Transverse colon (tissue), 4 donors: ENCODE measurements around the gene NPFF. TPM values are rescaled to one million over a fixed set of nuclear protein-coding genes. Genes with fewer than 3 reads are reported as not detected.
A peak's percentile ranks its signal among the peaks of the same experiment; 100 is the strongest.
"Not testable (repeated sequence)": the region's sequence is repeated elsewhere in the genome, so short reads cannot be mapped to it uniquely, and the experiment has no call there.

ENCODE experiments used
- DNase-seq: peaks from one replicate; pipeline ENCODE4 v3.0.0-alpha.2; 2019
- H3K27ac ChIP-seq, 4 donors: fragments of 200-600 bp; sonication (generic); 2 replicates each; pipeline ENCODE4 v1.5.1; 2016 to 2018; ENCODE audit warnings: inconsistent platforms in 4 of 4
- H3K27me3 ChIP-seq: fragments of 200-600 bp; sonication (generic); 2 replicates; pipeline ENCODE4 v1.5.1; 2017; ENCODE audit warnings: inconsistent platforms
- H3K36me3 ChIP-seq, 4 donors: fragments of 200-600 bp; sonication (generic); 2 replicates each; pipeline ENCODE4 v1.5.1; 2017 to 2019; ENCODE audit warnings: inconsistent platforms in 4 of 4
- H3K4me1 ChIP-seq, 4 donors: fragments of 200-600 bp; sonication (generic); 2 replicates each; pipeline ENCODE4 v1.5.1; 2017 to 2020; ENCODE audit warnings: inconsistent platforms in 4 of 4
- H3K4me3 ChIP-seq, 4 donors: fragments of 200-600 bp; sonication (generic); 1 replicate in 1 of 4; 2 replicates in 3 of 4; pipeline versions ENCODE4 v1.5.1 to v1.6.1; 2017 to 2019; ENCODE audit warnings: inconsistent platforms in 4 of 4
- H3K9me3 ChIP-seq, 2 donors: fragments of 200-600 bp; sonication (generic); 2 replicates each; pipeline ENCODE4 v1.5.1; 2017 to 2019; ENCODE audit warnings: inconsistent platforms in 2 of 2
- CTCF ChIP-seq, 5 experiments: fragments of 200-600 bp in 3 of 5; fragments of 450-650 bp in 2 of 5; sonication (generic) in 3 of 5; IDR thresholded peaks; 1 replicate in 2 of 5; 2 replicates in 3 of 5; pipeline ENCODE4 v1.5.1; 2016 to 2017; ENCODE audit warnings: antibody characterized with exemption in 5 of 5, inconsistent platforms in 3 of 5, mild to moderate bottlenecking in 2 of 5, moderate library complexity in 1 of 5
- EP300 ChIP-seq: sonication (generic); formaldehyde crosslinking; IDR thresholded peaks from one replicate; pipeline ENCODE4 v1.6.1; 2017; ENCODE audit warnings: antibody characterized with exemption, low read depth
- POLR2A ChIP-seq: fragments of 450-650 bp; IDR thresholded peaks from one replicate; pipeline ENCODE4 v1.6.1; 2016; ENCODE audit warnings: antibody characterized with exemption, mild to moderate bottlenecking, moderate library complexity
- POLR2AphosphoS5 ChIP-seq, 3 donors: sonication (generic); formaldehyde crosslinking; IDR thresholded peaks; one replicate each; pipeline ENCODE4 v1.6.1; 2016; ENCODE audit warnings: antibody characterized with exemption in 3 of 3
- WGBS, 2 donors: methylation state at CpG; one replicate each; pipeline ENCODE4 v1.1.5; 2018; ENCODE audit warnings: low coverage in 1 of 2; 5-methylcytosine and 5-hydroxymethylcytosine counted together
- in situ Hi-C, 4 donors: fragments of 200-750 bp; cut with MboI; loops; one replicate each; pipeline versions ENCODE4 v1.15.0 to v1.15.1; 2017; ENCODE audit warnings: low sequenced_read_pairs in 3 of 4, low pct_ligation_motif_present in 1 of 4, low pct_unique_long_range_greater_than_20kb in 1 of 4
- intact Hi-C: fragments of 100-400 bp; cut with DNase I; formaldehyde crosslinking; loops from one replicate; pipeline ENCODE4 v1.15.1; 2023; ENCODE audit warnings: low total_unique reads
- total RNA-seq, 4 donors: library from RNA; depleted of rRNA; stranded (reverse); fragments of >200 nt; gene quantifications; one replicate each; pipeline ENCODE4 v1.1.0, GENCODE V29; 2016

Gene NPFF
- total RNA-seq = not detected

GRCh38 chr12:53506881-53507602, at the start of gene NPFF:
Gene NPFF (minus strand): TSS chr12:53507484. CDS start chr12:53507474, 10 bp downstream.
- peaks cover 0 to 7% (median 0%) of the 10 kb centered on the region in 4 donors for H3K36me3 ChIP-seq
- H3K4me3 ChIP-seq = no peak within 1 kb of the TSS
- H3K27ac ChIP-seq = no peak within 1 kb of the TSS
- no peaks in the 10 kb centered on the region for H3K27me3 ChIP-seq
- TF ChIP-seq EP300 (no peak), CTCF (IDR thresholded peaks at IDR 0.05) (no peak), POLR2AphosphoS5 (IDR thresholded peaks at IDR 0.05) (no peak), POLR2A (no peak)
- WGBS, 2 donors = 86 to 88% methylated on average over 2 to 9 of the region's 9 CpGs
- H3K9me3 ChIP-seq = no peaks in the 10 kb centered on the region
- intact Hi-C loops (loop anchor here (10.0 kb wide), 1 partner anchor 162 kb away; no protein-coding TSS in a partner anchor), in situ Hi-C loops (loop anchor here in 1 of 4 donors (10.0 kb wide), 1 partner anchor 162 kb away; no protein-coding TSS in a partner anchor)
- DNase-seq = no peak
- peaks cover 4 to 13% (median 4%) of the 10 kb centered on the region in 4 donors for H3K4me1 ChIP-seq

DNA sequence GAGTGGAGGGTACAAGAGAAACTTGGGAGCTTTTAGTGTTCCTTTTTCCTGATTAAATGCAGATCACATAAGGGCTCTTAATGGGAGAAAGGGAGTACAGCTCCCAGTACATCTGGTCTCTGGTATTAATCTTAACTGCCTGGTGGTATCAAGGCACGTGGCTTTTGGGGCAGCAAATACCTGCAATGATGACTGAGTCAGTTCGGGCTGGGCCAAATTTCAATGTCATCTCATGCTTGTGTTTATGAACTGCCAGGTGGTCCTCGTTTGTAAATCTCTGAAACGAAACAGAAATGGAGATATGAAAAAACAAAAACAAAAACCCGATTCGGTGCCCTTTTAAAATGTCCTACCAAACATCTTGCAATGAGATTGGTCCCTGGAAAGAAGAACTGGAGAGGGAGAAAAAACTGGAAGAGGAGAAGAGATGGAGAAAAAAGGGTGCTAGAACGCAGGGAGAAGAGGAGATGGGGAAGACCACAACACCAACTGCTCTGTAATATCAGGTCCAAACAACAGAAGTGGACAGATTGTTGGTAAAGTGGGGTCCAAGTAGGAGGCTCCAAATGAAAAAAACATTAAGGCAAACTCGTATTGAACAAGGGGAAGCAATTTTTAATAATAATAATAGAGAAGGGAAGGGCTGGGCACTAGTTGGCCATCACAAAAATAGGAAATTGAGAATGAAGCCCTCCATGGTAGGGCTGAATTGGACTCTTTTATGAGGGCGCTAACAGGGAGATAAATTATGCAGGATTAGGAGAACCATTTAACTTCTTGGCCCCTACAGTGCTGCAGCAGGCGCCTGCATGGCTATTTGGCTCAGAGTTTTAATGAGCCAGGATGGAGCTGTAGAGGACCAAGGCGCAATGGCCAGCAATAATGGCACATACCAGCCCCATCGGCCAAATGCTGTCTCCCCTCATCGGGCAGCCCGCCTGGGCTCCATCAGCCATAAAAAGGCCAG, 45.4 kb upstream of the NPFF start:
- Histone ChIP-seq H3K27ac (peak overlapping the region in 2 of 4 donors; percentile 33 to 59), H3K4me3 (no peak overlapping the region), H3K36me3 (peaks cover 0 to 15% (median 6%) of the 10 kb centered on the region in 4 donors), H3K27me3 (no peaks in the 10 kb centered on the region), H3K4me1 (peaks cover 0 to 19% (median 7%) of the 10 kb centered on the region in 4 donors), H3K9me3 (no peaks in the 10 kb centered on the region)
- intact Hi-C loops (no loop called here), in situ Hi-C loops (no loop called here)
- TF ChIP-seq POLR2AphosphoS5 (IDR thresholded peaks at IDR 0.05) (no peak), POLR2A (no peak)
- WGBS, 2 donors = 73 to 87% methylated on average over 7 to 14 of the region's 14 CpGs
- no peak for DNase-seq

DNA sequence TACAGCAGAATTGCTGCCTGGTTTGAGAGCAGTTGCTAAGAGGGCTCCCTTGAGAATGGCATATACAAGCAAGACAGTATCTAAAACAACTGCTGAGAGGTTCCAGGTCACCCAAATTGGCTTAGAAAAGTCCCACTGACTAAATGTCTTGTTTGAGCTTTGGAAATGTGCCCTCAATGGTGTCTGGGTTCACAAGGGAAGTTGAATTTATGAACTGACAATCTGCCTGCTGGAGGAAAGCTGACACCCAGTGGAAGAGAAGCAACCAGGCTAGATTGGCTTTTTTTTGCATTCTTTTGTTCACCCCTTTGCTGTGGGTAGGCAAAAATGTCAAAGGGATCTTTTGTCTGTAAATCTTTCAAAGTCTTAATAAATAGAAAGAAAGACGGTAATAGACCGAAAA, 44.6 kb upstream of the NPFF start:
- intact Hi-C loops (no loop called here), in situ Hi-C loops (no loop called here)
- Histone ChIP-seq H3K4me3 (no peak overlapping the region), H3K27ac (peak overlapping the region in 2 of 4 donors; percentile 33 to 59), H3K9me3 (no peaks in the 10 kb centered on the region), H3K36me3 (peaks cover 0 to 17% (median 6%) of the 10 kb centered on the region in 4 donors), H3K4me1 (peaks cover 0 to 15% (median 7%) of the 10 kb centered on the region in 4 donors), H3K27me3 (no peaks in the 10 kb centered on the region)
- TF ChIP-seq POLR2AphosphoS5 (IDR thresholded peaks at IDR 0.05) (peak in 1 of 3 donors; percentile 23), EP300 (no peak), POLR2A (no peak), CTCF (IDR thresholded peaks at IDR 0.05) (no peak)
- DNase-seq = no peak
- WGBS, 2 donors = 82 to 94% methylated on average over 2 of the region's 2 CpGs

GRCh38 chr12:53550595-53550994, 43.3 kb upstream of the NPFF start:
- no peak overlapping the region for H3K4me3 ChIP-seq
- peaks cover 0 to 17% (median 6%) of the 10 kb centered on the region in 4 donors for H3K36me3 ChIP-seq
- no peaks in the 10 kb centered on the region for H3K27me3 ChIP-seq
- no peaks in the 10 kb centered on the region for H3K9me3 ChIP-seq
- WGBS, 2 donors = 33 to 79% methylated on average over 1 of the region's 1 CpG
- TF ChIP-seq EP300 = no peak
- TF ChIP-seq POLR2A = no peak
- TF ChIP-seq POLR2AphosphoS5 (IDR thresholded peaks at IDR 0.05) = no peak
- TF ChIP-seq CTCF (IDR thresholded peaks at IDR 0.05) = no peak
- H3K27ac ChIP-seq = peak overlapping the region in 1 of 4 donors; percentile 59
- DNase-seq = no peak
- in situ Hi-C loops (no loop called here), intact Hi-C loops (no loop called here)
- H3K4me1 ChIP-seq = peaks cover 0 to 15% (median 7%) of the 10 kb centered on the region in 4 donors

- H3K9me3 ChIP-seq, intact Hi-C loops, H3K4me3 ChIP-seq, H3K27me3 ChIP-seq, DNase-seq, in situ Hi-C loops, H3K27ac ChIP-seq: not testable (repeated sequence)
- Histone ChIP-seq H3K4me1 (peaks cover 0 to 15% (median 7%) of the 10 kb centered on the region in 4 donors), H3K36me3 (peaks cover 0 to 17% (median 6%) of the 10 kb centered on the region in 4 donors)
- 95 to 97% methylated on average over 6 to 8 of the region's 8 CpGs for WGBS, 2 donors
Observed at GRCh38 chr12:53550131-53550530, 42.8 kb upstream of the NPFF start.

DNA sequence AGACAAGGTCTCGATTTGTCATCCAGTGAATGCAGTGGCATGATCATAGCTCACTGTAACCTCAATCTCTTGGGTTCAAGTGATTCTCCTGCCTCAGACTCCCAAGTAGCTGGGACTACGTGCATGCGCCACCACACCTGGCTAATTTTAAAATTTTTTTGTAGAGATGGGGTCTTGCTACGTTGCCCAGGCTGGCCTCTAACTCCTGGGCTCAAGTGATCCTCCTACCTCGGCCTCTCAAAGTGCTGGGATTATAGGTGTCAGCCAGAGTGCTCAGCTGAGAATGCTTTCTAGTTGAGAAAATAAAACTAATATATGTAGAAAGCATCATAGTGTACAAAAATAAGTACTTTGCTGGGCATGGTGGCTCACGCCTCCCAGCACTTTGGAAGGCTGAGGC, 41.1 kb upstream of the NPFF start:
- not testable (repeated sequence) for DNase-seq, H3K9me3 ChIP-seq, H3K4me3 ChIP-seq, H3K27me3 ChIP-seq, H3K27ac ChIP-seq
- intact Hi-C loops = loop anchor here (10.0 kb wide), 1 partner anchor 76 kb away; the partner anchor contains the start of gene ATF7
- WGBS, 2 donors = 96 to 100% methylated on average over 5 to 6 of the region's 6 CpGs
- H3K36me3 ChIP-seq = peaks cover 0 to 17% (median 6%) of the 10 kb centered on the region in 4 donors
- H3K4me1 ChIP-seq = peaks cover 0 to 20% (median 7%) of the 10 kb centered on the region in 4 donors
- in situ Hi-C loops = loop anchor here in 1 of 4 donors (10.0 kb wide), 1 partner anchor 126 kb away; the partner anchor contains the start of gene ATP5MC2
